Measurements from ENCODE around the gene ZBTB44.
"Not testable (repeated sequence)": the region's sequence is repeated elsewhere in the genome, so short reads cannot be mapped to it uniquely, and the experiment has no call there.

ZBTB44 gene

DNA sequence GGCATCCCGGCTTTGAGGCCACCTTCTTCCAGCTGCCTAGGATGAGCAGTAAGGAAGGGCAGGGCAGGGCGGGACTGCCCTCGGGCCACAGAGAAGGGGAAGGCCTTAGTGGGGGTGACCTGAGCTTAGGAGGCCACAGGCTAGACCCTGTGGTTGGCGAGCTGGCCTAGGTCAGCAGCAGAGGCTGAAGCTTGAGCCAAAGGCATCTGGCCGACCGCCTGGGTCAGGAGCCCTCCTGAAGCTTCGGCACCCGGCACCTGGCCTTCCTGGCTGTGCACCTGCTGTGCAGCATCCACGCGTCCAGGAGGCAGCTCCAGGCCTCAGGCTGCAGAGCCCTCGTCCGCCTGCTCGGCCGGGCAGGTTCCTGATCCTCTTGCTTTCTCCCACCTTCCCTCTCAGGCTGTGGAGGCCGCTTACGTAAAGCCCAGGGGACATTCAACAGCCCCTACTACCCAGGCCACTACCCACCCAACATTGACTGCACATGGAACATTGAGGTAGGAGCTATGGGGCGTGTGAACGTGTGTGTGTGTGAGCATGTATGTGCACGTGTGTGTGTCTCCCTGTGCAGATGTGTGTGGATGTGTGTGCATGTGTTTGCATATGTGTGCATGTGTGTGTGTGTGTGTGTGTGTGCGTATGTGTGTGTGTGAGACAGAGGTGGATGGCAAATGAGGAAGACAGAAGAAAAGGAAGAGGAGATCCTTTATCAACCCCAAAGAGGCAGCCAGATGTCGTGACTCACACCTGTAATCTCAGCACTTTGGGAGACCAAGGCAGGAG, 120.3 kb downstream of the ZBTB44 start:
- no peak for DNase-seq

DNA sequence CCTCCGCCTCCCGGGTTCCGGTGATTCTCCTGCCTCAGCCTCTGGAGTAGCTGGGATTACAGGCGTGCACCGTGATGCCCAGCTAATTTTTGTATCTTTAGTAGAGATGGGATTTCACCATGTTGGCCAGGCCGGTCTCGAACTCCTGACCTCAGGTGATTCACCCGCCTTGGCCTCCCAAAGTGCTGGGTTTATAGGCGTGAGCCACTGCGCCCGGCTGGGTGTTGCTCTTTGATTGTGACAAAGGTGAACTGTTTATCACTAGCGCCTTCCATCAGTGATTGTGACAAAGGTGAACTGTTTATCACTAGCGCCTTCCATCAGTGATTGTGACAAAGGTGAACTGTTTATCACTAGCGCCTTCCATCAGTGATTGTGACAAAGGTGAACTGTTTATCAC, 121.2 kb downstream of the ZBTB44 start:
- not testable (repeated sequence) for DNase-seq

GRCh38 chr11:130192845-130193267, 121.9 kb downstream of the ZBTB44 start:
- DNase-seq: no peak

- no peak for DNase-seq
These were observed 122.8 kb downstream of the ZBTB44 start for GRCh38 chr11:130191896-130192295.

DNA sequence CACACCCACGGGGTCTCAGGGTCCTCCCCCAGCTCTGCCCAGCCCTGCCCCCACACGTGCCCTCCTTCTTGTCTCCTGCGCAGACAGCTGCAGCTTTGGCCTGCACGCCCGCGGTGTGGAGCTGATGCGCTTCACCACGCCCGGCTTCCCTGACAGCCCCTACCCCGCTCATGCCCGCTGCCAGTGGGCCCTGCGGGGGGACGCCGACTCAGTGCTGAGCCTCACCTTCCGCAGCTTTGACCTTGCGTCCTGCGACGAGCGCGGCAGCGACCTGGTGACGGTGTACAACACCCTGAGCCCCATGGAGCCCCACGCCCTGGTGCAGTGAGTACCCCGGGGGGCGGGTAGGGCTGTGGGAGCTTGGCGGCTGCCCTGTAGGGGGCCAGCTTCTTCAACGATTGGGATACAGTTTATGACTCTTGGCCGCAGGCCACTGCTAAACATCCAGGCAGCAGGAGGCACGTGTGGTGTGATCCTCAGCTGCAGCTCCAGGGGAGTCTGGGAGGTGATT, 124.3 kb downstream of the ZBTB44 start:
- DNase-seq: no peak

- no peak for DNase-seq
These were observed 125.1 kb downstream of the ZBTB44 start for GRCh38 chr11:130189492-130190210.

- no peak for DNase-seq
These were observed 126.0 kb downstream of the ZBTB44 start for GRCh38 chr11:130188585-130189347.

DNA sequence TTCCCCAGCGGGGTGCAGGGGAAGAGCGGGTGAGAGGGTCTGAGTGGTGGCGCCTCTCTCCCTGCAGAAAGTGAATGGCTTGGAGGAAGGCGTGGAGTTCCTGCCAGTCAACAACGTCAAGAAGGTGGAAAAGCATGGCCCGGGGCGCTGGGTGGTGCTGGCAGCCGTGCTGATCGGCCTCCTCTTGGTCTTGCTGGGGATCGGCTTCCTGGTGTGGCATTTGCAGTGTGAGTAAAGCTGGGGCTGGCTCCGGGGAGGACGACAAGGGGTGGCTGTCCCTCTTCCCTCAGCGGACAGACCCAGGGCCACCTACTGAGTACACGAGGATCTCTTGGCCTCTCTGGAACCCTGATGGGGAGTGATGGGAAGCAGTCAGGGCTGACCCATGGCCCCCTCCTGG, 126.7 kb downstream of the ZBTB44 start:
- DNase-seq: no peak

DNA sequence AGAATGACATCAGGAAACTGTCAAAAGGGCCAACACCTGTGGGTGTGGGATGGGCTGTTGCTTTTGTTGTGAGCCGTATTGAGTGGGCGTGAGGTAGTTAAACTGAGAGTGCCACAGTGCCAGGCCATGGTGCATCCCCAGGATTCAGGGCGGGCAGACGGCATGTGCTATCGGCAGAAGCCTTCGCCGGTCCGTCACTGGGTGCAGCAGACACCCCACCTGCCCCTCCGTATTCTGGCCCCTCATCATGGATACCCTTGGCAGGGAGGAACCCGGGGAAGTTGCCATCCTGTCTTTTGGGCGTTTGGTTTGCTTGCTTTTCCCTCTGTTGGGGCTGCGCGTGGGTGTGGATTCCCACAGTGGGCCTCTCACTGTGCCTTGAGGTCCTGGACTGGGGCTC, 127.6 kb downstream of the ZBTB44 start:
- DNase-seq: no peak

DNA sequence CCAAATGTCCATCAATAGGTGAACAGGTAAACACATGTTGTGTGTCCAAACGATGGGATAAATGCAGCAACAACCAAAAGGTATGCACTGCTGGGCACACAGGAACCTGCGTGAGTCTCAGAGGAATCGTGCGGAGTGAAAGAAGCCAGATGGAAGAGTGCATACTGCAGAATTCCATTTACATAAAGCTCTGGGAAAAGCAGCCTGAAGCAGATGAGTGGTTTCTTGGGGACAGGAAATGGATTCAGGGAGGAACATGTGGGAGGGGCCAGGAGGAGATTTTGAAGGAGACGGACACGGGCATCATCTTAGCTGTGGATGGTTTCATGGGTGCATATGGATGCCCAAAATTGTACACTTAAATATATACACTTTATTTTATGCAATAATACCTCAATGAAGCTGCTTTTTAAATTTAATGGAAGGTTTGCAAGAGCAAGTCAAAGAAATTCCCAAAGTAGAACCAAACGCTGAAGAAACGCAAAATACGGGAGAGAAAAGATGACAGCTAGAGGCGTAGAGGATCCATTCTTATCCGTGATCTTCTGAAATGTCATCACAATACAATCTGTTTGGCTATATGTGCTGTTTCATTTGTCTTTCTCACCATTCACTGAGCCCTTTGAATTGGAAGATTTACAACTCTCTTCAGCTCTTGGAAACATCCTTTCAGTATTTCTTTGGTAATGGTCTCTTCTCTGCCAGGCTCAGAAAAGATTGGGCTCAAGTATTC, 130.7 kb downstream of the ZBTB44 start:
- no peak for DNase-seq

- no peak for DNase-seq
These were observed 133.1 kb downstream of the ZBTB44 start for GRCh38 chr11:130181295-130182272.

DNA sequence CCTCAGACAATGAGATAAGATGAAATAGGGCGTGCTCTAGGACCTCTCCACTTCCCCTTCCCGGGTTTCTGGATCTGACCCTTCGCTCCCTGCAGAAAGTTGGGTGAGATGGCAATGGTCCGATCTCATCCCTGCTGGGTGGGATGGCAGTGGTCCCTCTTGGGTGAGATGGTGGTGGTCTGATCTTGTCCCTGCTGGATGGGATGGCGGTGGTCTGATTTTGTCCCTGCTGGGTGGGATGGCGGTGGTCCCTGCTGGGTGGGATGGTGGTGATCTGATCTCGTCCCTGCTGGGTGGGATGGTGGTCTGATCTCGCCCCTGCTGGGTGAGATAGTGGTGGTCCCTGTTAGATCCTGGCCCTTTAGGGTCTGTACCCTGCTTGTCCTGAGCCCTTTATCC, 133.8 kb downstream of the ZBTB44 start:
- no peak for DNase-seq

- DNase-seq: no peak
These were observed 134.2 kb downstream of the ZBTB44 start for GRCh38 chr11:130180491-130180890.

DNA sequence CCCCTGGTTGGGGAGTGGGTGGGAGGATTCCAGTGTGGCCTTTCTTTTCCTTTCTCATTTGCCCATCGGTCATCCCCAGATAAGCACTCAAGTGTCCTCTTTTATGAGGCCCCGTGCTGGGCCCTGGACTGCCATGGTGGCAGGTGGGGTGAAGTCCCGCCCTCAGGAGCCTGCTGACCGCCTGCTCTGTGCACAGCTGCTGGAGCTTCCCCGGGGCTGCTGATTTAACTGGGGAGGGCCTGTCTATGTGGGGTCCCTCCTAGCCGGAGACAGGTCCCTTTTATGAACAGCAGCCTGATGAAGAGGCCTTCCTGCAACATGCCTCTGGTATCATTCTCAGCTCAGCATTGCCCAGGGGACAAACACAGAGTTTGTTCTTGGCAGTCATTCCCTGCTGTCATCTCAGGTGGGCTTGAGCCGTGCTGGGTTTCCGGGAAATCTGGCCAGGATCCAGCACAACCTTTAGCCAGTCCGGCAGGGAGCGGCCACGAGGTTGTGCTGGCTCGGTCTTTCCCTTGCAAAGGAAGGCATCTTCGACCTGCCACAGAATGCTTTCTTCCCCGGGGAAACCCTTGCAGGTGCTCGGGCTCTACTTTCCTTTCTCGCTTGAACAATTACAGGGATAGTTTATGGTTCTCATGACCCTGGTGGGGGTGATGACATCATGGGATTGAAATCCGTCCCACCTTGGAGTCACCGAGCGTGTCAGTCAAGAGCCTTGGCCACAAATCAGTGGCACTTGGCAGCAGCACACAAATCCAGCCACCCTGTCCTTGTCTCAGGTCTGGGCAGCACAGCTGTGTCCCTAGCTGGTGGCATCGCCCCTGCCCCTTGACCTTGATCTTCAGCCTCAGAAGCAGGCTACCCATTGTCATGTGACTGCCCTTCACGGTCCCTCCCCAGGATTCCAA, 135.1 kb downstream of the ZBTB44 start:
- no peak for DNase-seq

DNA sequence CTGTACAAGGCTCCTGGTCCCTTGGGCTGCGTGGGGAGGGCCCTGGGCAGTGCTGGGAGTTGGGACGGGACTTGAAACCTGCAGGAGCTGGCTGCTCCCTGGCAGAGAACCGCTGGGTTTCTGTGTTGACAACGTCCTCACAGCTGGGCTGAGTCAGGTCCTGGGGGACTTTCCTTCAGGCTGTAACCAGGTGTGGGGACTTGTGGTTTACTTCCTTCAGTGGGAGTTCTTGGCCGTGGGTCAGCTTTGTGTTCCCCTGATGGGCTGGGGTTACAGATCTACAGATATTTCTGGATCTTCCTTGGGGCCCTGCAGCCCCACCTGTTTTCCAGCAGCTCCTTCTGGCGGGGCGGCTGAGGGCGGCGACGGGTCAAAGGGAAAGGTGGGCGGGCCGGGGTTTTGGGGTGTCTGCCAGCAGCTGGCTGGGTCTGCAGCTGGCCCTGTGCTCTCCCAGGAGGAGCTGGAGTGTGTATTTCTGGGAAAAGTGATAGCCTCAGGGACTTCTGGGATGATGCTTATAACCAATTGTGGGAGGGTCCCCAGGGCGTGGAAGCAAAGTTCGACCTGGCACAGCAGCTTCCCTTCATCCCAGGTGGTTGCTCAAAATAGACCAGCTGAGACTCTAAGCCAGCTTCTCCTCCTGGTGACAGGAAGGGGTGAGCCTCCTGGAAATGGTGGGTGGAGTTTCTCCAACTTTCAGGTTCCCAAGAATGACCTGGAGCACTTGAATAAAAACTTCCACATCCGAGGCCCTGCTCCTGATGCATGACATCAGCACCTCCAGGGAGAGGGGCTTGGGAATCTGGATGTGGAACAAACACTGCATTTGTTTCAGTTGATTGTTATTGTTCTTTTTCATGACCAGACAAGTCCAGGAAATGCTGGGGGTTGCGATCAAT, 136.0 kb downstream of the ZBTB44 start:
- DNase-seq: no peak

GRCh38 chr11:130177782-130178181, 136.9 kb downstream of the ZBTB44 start:
- DNase-seq: no peak
